Measurements from ENCODE around the gene ISYNA1. TPM values are rescaled to one million over a fixed set of nuclear protein-coding genes. Genes with fewer than 3 reads are reported as not detected.

ISYNA1 gene
- total RNA-seq, 1 donor from 2014 or later = 153 TPM

DNA sequence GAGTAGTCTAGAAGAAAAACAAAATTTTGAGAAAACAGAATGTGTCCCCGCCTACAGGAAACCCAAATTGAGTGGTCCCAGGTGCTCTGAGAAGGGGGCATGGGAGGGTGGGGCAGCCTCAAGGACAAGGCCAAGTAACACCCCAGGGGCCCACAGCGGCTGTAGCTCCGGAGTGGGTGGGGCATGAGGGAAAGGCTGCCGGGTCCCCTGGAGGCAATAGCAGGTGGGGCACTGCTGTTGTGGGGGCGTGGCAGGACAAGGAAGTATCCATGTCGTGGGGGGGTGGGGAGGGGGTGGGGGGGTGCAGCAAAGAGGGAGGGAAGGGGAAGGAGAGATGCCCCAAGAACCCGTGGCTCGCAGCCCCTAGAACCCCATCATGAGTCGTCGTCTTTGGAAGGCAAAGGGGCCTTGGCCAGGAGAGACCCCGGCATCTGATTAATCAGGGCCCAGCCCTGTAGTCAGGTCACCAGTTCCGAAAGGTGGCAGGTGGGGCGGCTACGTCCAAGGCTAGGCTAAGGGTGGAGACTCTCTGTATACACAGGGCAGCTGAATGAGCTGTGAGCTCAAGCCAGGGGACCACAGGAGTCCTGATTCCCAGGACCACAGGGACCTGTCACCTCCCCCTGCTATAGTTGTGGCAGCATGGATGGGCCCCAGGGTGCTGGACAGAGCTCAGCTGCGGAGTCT, 7.5 kb upstream of the ISYNA1 start:
- Histone ChIP-seq H3K27me3 (ENCODE audit: insufficient read depth, low read length) (no peaks in the 10 kb centered on the region), H3K27ac (ENCODE audit: low read depth, low read length) (no peak overlapping the region), H4K20me1 (ENCODE audit: insufficient read depth, low read length) (peaks cover 76% of the 10 kb centered on the region), H3K9ac (ENCODE audit: low read length) (no peak overlapping the region), H2AFZ (ENCODE audit: low read depth, low read length) (no peak overlapping the region), H3K4me1 (ENCODE audit: insufficient read depth, low read length) (peaks cover 4% of the 10 kb centered on the region), H3K9me3 (ENCODE audit: insufficient read depth, low read depth, low read length) (no peaks in the 10 kb centered on the region), H3K79me2 (ENCODE audit: insufficient read depth, low read length) (peaks cover 3% of the 10 kb centered on the region), H3K4me3 (ENCODE audit: insufficient read depth, low read depth, low read length) (no peak overlapping the region), H3K36me3 (ENCODE audit: insufficient read depth, low read length) (peaks cover 3% of the 10 kb centered on the region), H3K4me2 (ENCODE audit: low read length) (no peak overlapping the region)
- H3K9me3 Mint-ChIP-seq (ENCODE audit: unreplicated experiment) = no peaks in the 10 kb centered on the region
- TF ChIP-seq, protein P1, sequence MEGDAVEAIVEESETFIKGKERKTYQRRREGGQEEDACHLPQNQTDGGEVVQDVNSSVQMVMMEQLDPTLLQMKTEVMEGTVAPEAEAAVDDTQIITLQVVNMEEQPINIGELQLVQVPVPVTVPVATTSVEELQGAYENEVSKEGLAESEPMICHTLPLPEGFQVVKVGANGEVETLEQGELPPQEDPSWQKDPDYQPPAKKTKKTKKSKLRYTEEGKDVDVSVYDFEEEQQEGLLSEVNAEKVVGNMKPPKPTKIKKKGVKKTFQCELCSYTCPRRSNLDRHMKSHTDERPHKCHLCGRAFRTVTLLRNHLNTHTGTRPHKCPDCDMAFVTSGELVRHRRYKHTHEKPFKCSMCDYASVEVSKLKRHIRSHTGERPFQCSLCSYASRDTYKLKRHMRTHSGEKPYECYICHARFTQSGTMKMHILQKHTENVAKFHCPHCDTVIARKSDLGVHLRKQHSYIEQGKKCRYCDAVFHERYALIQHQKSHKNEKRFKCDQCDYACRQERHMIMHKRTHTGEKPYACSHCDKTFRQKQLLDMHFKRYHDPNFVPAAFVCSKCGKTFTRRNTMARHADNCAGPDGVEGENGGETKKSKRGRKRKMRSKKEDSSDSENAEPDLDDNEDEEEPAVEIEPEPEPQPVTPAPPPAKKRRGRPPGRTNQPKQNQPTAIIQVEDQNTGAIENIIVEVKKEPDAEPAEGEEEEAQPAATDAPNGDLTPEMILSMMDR (IDR thresholded peaks at IDR 0.05; ENCODE audit: insufficient read depth, low read depth, low read length) = no peak
- no peak for TF ChIP-seq EZH2 (IDR thresholded peaks at IDR 0.05; ENCODE audit: insufficient read depth, low read length)
- no peak overlapping the region for H3K27ac Mint-ChIP-seq (ENCODE audit: unreplicated experiment)
- H3K36me3 Mint-ChIP-seq (ENCODE audit: low read depth, unreplicated experiment) = peaks cover 10% of the 10 kb centered on the region
- FAIRE-seq (no peak), DNase-seq (ENCODE audit: low read depth) (no peak)
- no peak overlapping the region for H3K4me3 Mint-ChIP-seq (ENCODE audit: unreplicated experiment)
- H3K4me1 Mint-ChIP-seq (ENCODE audit: low read depth, unreplicated experiment) = peaks cover 9% of the 10 kb centered on the region
- H3K27me3 Mint-ChIP-seq (ENCODE audit: low read depth, unreplicated experiment) = no peaks in the 10 kb centered on the region

DNA sequence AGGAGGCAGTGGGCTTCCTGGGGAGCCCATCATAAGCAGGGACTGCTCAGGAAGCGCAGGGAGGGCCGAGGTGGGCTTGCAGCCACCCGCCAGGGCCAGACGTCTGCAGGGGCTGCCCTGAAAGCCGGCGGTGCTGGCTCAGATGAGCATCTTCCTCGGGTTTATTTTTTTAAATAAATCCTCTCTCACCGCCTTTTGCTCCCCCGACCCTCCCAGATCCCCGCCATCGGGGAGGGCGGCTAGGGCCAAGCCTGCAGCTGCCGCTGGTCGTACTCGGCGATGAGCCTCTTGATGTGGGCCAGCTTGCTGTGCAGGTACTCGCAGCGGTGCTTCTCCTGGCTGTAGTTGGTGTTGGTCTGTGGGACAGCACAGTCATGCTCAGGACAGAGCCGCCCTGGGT, 6.6 kb upstream of the ISYNA1 start:
- Histone ChIP-seq H3K27me3 (ENCODE audit: insufficient read depth, low read length) (no peaks in the 10 kb centered on the region), H3K9me3 (ENCODE audit: insufficient read depth, low read depth, low read length) (no peaks in the 10 kb centered on the region), H2AFZ (ENCODE audit: low read depth, low read length) (no peak overlapping the region), H3K79me2 (ENCODE audit: insufficient read depth, low read length) (peaks cover 3% of the 10 kb centered on the region), H3K9ac (ENCODE audit: low read length) (no peak overlapping the region), H3K4me3 (ENCODE audit: insufficient read depth, low read depth, low read length) (no peak overlapping the region), H3K27ac (ENCODE audit: low read depth, low read length) (no peak overlapping the region), H3K4me2 (ENCODE audit: low read length) (no peak overlapping the region), H4K20me1 (ENCODE audit: insufficient read depth, low read length) (peaks cover 75% of the 10 kb centered on the region), H3K36me3 (ENCODE audit: insufficient read depth, low read length) (no peaks in the 10 kb centered on the region), H3K4me1 (ENCODE audit: insufficient read depth, low read length) (peaks cover 9% of the 10 kb centered on the region)
- Mint-ChIP-seq H3K27ac (ENCODE audit: unreplicated experiment) (no peak overlapping the region), H3K4me1 (ENCODE audit: low read depth, unreplicated experiment) (peaks cover 15% of the 10 kb centered on the region), H3K27me3 (ENCODE audit: low read depth, unreplicated experiment) (no peaks in the 10 kb centered on the region), H3K36me3 (ENCODE audit: low read depth, unreplicated experiment) (peaks cover 10% of the 10 kb centered on the region), H3K9me3 (ENCODE audit: unreplicated experiment) (no peaks in the 10 kb centered on the region), H3K4me3 (ENCODE audit: unreplicated experiment) (no peak overlapping the region)
- DNase-seq (ENCODE audit: low read depth) = no peak
- no peak for FAIRE-seq
- TF ChIP-seq, protein P1 (IDR thresholded peaks at IDR 0.05; ENCODE audit: insufficient read depth, low read depth, low read length) = no peak
- no peak for TF ChIP-seq EZH2 (IDR thresholded peaks at IDR 0.05; ENCODE audit: insufficient read depth, low read length)

DNA sequence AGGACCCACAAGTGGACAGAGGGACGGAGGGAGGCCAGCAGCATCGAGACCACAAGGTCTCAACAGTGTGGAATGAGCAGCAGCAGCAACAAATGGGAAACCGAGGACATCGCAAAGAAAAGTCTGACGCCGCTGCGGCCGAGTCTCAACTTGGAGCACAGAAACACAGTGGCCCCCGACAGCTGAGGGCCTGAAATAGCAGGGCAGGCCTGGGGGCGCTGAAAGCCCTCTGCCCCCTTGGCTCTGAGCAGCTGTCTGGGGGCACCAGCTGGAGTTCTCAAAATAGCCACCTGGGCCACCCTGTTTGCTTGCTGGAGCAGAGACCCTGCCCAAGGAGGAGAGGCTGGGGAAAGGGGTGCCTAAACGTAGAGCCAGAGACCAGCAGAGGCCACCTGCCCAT, 5.9 kb upstream of the ISYNA1 start:
- Mint-ChIP-seq H3K36me3 (ENCODE audit: low read depth, unreplicated experiment) (peaks cover 10% of the 10 kb centered on the region), H3K9me3 (ENCODE audit: unreplicated experiment) (no peaks in the 10 kb centered on the region), H3K4me3 (ENCODE audit: unreplicated experiment) (no peak overlapping the region), H3K4me1 (ENCODE audit: low read depth, unreplicated experiment) (peaks cover 22% of the 10 kb centered on the region), H3K27me3 (ENCODE audit: low read depth, unreplicated experiment) (no peaks in the 10 kb centered on the region), H3K27ac (ENCODE audit: unreplicated experiment) (no peak overlapping the region)
- H3K9ac ChIP-seq (ENCODE audit: low read length) = no peak overlapping the region
- H3K27me3 ChIP-seq (ENCODE audit: insufficient read depth, low read length) = no peaks in the 10 kb centered on the region
- no peak overlapping the region for H3K4me2 ChIP-seq (ENCODE audit: low read length)
- peaks cover 74% of the 10 kb centered on the region for H4K20me1 ChIP-seq (ENCODE audit: insufficient read depth, low read length)
- H3K4me3 ChIP-seq (ENCODE audit: insufficient read depth, low read depth, low read length) = no peak overlapping the region
- TF ChIP-seq, protein P1 (IDR thresholded peaks at IDR 0.05; ENCODE audit: insufficient read depth, low read depth, low read length) = no peak
- no peak for TF ChIP-seq EZH2 (IDR thresholded peaks at IDR 0.05; ENCODE audit: insufficient read depth, low read length)
- no peaks in the 10 kb centered on the region for H3K36me3 ChIP-seq (ENCODE audit: insufficient read depth, low read length)
- H3K27ac ChIP-seq (ENCODE audit: low read depth, low read length) = no peak overlapping the region
- H2AFZ ChIP-seq (ENCODE audit: low read depth, low read length) = no peak overlapping the region
- H3K9me3 ChIP-seq (ENCODE audit: insufficient read depth, low read depth, low read length) = no peaks in the 10 kb centered on the region
- no peaks in the 10 kb centered on the region for H3K79me2 ChIP-seq (ENCODE audit: insufficient read depth, low read length)
- peaks cover 13% of the 10 kb centered on the region for H3K4me1 ChIP-seq (ENCODE audit: insufficient read depth, low read length)
- no peak for DNase-seq (ENCODE audit: low read depth)
- no peak for FAIRE-seq

Measured in astrocyte (in vitro differentiated cells and primary cell).